GM12873 (cell line): ENCODE measurements around the gene ST6GALNAC5.

Experiments
- TF ChIP-seq, protein P1 (sequence below): IDR thresholded peaks from 2 replicates; pipeline ENCODE4 v1.5.1; 2012; ENCODE audit warnings: low read depth, mild to moderate bottlenecking, moderate library complexity, low read length, control low read depth; ENCODE audit not compliant: insufficient read depth; ENCODE audit errors: missing control alignments

ST6GALNAC5 gene

DNA sequence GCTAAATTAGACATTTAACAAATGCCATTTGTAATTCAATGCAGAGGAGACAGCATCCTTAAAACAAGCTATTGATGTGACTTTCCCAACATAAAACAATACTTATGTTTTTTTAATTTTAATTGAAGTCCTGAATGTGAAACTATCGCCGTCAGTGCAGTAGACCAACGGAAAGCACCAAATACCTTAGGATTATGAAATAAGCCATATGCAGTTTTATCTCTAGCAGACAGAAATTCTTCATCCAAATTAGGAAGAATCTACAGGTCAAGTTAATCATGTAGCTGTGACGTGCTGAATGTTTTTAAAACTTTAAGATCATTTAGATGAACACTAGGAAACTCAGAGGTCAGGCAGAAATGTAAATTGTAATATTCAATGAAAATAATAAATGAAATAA lies 714 bp upstream of the ST6GALNAC5 start:
- TF ChIP-seq, protein P1, sequence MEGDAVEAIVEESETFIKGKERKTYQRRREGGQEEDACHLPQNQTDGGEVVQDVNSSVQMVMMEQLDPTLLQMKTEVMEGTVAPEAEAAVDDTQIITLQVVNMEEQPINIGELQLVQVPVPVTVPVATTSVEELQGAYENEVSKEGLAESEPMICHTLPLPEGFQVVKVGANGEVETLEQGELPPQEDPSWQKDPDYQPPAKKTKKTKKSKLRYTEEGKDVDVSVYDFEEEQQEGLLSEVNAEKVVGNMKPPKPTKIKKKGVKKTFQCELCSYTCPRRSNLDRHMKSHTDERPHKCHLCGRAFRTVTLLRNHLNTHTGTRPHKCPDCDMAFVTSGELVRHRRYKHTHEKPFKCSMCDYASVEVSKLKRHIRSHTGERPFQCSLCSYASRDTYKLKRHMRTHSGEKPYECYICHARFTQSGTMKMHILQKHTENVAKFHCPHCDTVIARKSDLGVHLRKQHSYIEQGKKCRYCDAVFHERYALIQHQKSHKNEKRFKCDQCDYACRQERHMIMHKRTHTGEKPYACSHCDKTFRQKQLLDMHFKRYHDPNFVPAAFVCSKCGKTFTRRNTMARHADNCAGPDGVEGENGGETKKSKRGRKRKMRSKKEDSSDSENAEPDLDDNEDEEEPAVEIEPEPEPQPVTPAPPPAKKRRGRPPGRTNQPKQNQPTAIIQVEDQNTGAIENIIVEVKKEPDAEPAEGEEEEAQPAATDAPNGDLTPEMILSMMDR, result no peak

DNA sequence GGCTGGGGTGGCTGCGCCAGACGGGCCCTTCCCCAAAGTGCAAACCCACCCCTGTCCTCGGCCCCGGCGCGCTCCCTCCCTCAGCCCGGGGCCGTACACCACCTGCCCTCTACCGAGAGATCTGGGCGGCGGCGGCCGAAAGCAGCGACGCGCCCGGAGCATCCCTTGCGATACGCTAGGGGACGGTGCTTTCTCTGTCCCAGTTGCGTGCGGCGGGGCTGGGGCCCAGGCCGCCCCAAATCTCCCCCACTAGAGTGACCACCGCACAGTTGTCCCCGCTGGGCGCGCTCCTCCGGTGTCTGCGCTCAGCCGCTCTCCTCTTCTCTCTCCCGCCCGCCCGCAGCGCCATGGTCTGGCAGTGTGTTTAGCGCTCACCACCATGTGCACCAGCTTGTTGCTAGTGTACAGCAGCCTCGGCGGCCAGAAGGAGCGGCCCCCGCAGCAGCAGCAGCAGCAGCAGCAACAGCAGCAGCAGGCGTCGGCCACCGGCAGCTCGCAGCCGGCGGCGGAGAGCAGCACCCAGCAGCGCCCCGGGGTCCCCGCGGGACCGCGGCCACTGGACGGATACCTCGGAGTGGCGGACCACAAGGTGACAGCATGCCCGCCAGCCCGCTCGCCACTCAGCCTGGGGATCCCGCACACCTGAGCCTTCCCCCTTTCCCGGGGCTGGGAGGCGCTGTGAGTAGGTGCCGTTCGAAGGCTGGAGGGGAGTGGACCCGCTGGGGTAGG lies 1.0 kb downstream of the ST6GALNAC5 start:
- TF ChIP-seq, protein P1, result no peak

DNA sequence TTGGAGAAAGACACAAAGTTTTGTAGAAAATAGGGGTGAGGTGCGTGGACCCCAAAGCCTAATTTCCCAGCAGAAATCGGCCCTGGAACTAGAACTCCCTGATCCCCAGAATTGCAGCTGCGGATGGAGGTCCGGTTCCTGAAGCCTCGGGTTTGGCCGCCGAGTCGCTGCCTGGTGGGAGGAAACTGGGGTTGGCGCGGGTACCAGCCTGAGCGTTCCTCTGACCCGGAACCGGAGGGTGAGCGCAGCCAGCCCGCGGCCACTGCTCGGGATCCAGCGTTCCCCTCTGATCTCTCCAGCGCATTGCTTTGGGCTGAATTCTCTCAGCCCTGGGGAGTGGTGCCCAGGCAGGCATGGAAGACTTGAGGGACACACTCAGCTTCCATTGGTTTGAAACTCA lies 1.6 kb downstream of the ST6GALNAC5 start:
- TF ChIP-seq, protein P1, result no peak

DNA sequence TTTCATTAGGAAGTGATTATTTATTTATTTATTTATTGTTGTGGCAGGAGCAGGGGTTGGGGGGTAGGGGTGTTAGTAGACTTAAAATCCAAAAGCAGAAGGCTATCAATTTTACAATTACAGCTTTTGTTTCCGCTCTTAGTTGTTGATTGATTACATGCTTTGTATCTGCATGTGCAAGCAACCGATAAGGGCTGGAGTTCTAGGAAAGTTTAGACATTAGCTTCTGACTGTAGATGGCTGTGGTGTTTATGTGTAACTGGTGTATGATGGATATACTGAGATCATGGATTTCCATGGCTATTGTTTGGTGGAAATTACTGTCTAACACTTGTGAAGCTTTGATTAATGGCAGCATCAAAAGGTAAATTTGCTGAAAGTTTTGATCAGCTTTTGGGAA lies 2.8 kb downstream of the ST6GALNAC5 start:
- TF ChIP-seq, protein P1, result no peak

DNA sequence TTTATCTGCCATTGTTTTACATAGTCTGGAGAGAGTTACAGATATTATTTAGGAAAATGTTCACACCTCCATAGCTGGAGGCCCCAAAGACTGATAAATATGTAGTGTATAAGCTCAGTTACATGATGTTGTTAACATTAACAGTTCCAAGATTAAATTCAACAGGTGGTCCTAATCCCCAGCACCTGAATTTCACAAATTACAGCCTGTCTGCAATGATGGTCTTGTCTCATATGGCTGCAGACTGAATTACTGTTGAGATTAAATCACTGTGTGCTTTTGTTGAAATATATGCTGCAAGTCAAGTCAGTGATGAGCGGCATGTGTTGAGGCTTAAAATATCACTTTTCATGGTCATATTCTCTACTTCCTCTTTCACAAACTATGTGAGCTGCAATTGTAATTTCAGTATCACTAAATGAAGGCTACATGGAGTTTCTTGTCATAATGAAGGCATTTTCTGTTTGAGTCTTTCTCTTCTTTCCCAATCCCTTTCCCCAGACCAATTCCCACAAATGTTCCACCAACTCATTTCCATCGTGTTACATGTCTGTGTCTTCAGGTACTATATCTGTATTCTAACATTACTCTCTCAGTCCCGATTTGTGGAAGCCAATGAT lies 4.2 kb downstream of the ST6GALNAC5 start:
- TF ChIP-seq, protein P1, result no peak

DNA sequence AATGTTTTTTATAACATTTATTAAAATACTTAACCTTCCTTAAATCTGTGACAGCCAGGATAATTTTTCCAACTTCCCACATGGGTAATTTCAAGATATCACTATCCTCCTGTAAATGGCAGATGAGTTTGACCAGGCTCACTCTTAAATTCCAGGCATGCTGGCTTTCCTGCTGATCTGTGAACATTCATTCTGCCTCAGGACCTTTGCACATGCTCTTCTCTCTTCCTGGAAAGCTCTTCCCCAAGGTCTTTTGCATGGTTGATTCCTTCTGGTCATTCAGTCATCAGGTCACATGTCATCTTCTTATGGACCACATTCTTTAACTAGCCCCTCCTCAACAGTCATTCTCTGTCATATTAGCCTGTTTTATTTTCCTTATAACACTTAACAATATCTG lies 5.7 kb downstream of the ST6GALNAC5 start:
- TF ChIP-seq, protein P1, result no peak

DNA sequence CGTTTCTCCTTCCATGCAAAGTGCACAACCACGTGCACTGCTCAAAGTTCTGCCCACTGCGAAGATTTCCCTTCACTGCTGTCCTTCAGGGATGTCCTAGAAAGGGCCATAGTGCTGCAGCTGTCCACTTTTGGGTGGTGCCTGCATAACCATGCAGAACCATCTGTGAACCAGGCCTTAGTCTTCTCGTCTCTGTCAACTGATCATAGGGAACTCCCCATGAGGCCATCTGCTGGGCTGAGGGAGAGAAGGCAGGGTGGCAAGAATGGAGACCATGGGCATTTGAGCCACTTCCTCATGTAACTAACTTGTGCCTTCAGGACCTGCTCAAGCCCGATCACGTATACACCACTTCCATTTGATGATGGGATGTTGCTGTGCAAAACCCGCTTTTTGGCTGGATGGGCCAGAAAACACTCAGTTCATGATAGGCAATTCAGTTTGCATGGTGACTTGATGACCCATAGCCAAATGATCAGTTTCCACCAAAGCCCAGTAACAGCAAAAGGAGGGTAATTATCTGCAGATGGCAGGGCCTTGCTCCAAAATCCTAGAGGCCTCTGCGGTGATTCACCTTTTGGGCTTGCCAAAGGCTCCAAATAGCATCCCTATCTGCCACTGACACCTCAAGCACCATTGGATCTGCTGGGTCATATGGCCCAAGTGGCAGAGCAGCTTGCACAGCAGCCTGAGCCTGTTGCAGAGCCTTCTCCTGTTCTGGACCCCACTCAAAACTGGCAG lies 9.5 kb downstream of the ST6GALNAC5 start:
- TF ChIP-seq, protein P1, result no peak
